ENCODE data around the gene TANGO6.

TANGO6 gene

DNA sequence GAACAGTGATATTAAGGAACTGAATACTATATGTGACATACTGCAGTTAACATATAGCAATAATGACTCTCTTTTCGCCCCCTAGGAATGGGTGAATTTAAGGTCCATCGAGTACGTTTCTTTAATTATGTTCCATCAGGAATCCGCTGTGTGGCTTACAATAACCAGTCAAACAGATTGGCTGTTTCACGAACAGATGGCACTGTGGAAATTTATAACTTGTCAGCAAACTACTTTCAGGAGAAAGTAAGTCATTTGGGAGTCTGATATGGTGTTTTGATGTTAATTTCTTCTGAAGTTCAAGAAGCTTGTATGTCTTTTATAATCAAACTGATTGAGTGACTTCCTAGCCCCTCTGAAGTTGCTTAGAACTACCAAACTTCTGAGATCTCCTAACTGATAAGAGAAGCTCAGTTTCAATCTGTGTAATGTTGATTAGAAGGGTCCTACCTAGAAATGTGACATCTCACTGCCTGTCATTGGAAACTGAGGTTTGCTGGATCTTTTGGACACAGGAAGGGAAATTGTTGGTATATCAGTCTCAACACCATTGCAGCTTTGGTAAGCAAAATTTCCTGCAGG is 290.1 kb downstream of the TANGO6 start:
- DNase-seq, result no peak
